NT2/D1 (cell line): ENCODE measurements around the gene FAH.

Experiments used
- SUZ12 ChIP-seq: IDR thresholded peaks from 2 replicates; pipeline ENCODE4 v1.6.1; 2011; ENCODE audit not compliant: insufficient read length, insufficient read depth; ENCODE audit errors: extremely low read depth
- YY1 ChIP-seq: IDR thresholded peaks from 2 replicates; pipeline ENCODE4 v1.6.1; 2011; ENCODE audit not compliant: insufficient read length, insufficient read depth
- ZNF274 ChIP-seq: IDR thresholded peaks from 2 replicates; pipeline ENCODE4 v1.6.1; 2011; ENCODE audit warnings: mild to moderate bottlenecking, low read depth, low read length

GRCh38 chr15:80138961-80139360 is 13.8 kb upstream of the FAH start:
- TF ChIP-seq YY1 (no peak), ZNF274 (no peak), SUZ12 (no peak)
